Measurements from ENCODE around the gene KMT2A. TPM values are rescaled to one million over a fixed set of nuclear protein-coding genes. Genes with fewer than 3 reads are reported as not detected.

The KMT2A gene
- total RNA-seq, 1 experiment from 2014 or later = 50.4 TPM

DNA sequence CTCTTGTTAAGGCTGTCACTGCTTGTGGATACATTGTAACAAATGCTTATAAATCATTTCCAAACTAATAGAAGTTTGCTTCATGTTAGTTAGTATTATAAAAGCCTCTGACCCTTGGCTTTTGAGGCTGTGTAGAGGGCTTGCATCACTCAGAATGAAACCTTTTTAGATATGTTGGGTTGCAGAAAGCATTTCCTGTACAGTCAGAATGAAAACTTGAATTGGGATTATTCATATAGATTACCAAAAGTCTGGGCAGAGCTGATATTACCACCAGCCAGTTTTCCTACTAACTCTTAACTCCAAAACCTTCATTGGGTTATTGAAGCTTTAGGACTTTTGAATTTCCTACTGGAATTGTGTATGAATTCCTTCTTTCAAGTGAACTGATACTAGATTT lies 12.0 kb downstream of the KMT2A start:
- ATAC-seq = no peak
- intact Hi-C loops (cut with micrococcal nuclease) = no loop called here
- RAD21 ChIA-PET (ENCODE audit: low non-redundant PET in 1 of 2, low total read pairs in 2 of 2, uncharacterized antibody in 2 of 2, unreplicated experiment in 2 of 2) = no interaction called here

More for the DNA sequence above, 12.0 kb downstream of the KMT2A start:
- ChIA-PET POLR2A (interaction anchor here (1.1 kb wide), 1 partner anchor 12 kb away, joined by 3 read pairs; the partner anchor contains the start of gene KMT2A), CTCF (no interaction called here)
- Histone ChIP-seq H3K36me3 (ENCODE audit: control insufficient read depth in 1 of 2, insufficient read depth in 2 of 2, low read length in 2 of 2) (no peaks in the 10 kb centered on the region; a peak in 1 of 4 replicates), H3K27me3 (ENCODE audit: insufficient read depth, low read length) (no peaks in the 10 kb centered on the region), H2AFZ (ENCODE audit: low read depth, low read length, poor library complexity, severe bottlenecking) (no peak overlapping the region), H4K20me1 (ENCODE audit: insufficient read depth) (peaks cover 10% of the 10 kb centered on the region; the same call in 1 of the 2 replicates), H3K9ac (ENCODE audit: low read length) (no peak overlapping the region), H3K79me2 (ENCODE audit: insufficient read depth, low read length) (peaks cover 86% of the 10 kb centered on the region), H3K9me2 (ENCODE audit: insufficient read depth) (no peaks in the 10 kb centered on the region), H3K27ac (ENCODE audit: low read depth, low read length) (no peak overlapping the region), H3K9me3 (ENCODE audit: control insufficient read depth in 1 of 2, insufficient read depth in 1 of 2, low read depth in 1 of 2, low read length in 2 of 2) (no peaks in the 10 kb centered on the region), H3K4me2 (ENCODE audit: low read length) (no peak overlapping the region), H3K4me1 (ENCODE audit: control insufficient read depth in 1 of 2, insufficient read depth in 2 of 2, low read length in 2 of 2) (no peaks in the 10 kb centered on the region), H3K4me3 (replicated peaks in 1 of 2; ENCODE audit: low read depth in 1 of 2, low read length in 2 of 2) (no peak overlapping the region)
- DNase-seq (ENCODE audit: low read depth, low spot score) = no peak
- BruUV-seq (replicated peaks) = no TSS peak
- TF ChIP-seq EZH2 (IDR thresholded peaks at IDR 0.05) (no peak), RAD21 (IDR thresholded peaks at IDR 0.05; ENCODE audit: low read depth) (no peak), ELF1 (IDR thresholded peaks at IDR 0.05; ENCODE audit: borderline replicate concordance, low read depth) (no peak), EGR1 (IDR thresholded peaks at IDR 0.05; ENCODE audit: low read depth) (no peak), TCF7L2 (IDR thresholded peaks at IDR 0.05; ENCODE audit: borderline replicate concordance, extremely low read depth, insufficient read depth, insufficient read length) (no peak), YY1 (IDR thresholded peaks at IDR 0.05; ENCODE audit: extremely low read depth, insufficient replicate concordance, low read depth, low read length) (no peak), EZH2phosphoT487 (IDR thresholded peaks at IDR 0.05; ENCODE audit: borderline replicate concordance) (no peak), CBX3 (IDR thresholded peaks at IDR 0.05; ENCODE audit: low read depth) (no peak), SRF (IDR thresholded peaks at IDR 0.05; ENCODE audit: low read depth) (no peak), FOSL1 (IDR thresholded peaks at IDR 0.05; ENCODE audit: low read depth) (no peak), CEBPB (IDR thresholded peaks at IDR 0.05; ENCODE audit: low read depth) (no peak), SIN3A (IDR thresholded peaks at IDR 0.05; ENCODE audit: low read depth) (no peak), ZFX (IDR thresholded peaks at IDR 0.05) (no peak), ZNF274 (IDR thresholded peaks at IDR 0.05; ENCODE audit: low read depth, low read length) (no peak)
- TF ChIP-seq, protein P1, sequence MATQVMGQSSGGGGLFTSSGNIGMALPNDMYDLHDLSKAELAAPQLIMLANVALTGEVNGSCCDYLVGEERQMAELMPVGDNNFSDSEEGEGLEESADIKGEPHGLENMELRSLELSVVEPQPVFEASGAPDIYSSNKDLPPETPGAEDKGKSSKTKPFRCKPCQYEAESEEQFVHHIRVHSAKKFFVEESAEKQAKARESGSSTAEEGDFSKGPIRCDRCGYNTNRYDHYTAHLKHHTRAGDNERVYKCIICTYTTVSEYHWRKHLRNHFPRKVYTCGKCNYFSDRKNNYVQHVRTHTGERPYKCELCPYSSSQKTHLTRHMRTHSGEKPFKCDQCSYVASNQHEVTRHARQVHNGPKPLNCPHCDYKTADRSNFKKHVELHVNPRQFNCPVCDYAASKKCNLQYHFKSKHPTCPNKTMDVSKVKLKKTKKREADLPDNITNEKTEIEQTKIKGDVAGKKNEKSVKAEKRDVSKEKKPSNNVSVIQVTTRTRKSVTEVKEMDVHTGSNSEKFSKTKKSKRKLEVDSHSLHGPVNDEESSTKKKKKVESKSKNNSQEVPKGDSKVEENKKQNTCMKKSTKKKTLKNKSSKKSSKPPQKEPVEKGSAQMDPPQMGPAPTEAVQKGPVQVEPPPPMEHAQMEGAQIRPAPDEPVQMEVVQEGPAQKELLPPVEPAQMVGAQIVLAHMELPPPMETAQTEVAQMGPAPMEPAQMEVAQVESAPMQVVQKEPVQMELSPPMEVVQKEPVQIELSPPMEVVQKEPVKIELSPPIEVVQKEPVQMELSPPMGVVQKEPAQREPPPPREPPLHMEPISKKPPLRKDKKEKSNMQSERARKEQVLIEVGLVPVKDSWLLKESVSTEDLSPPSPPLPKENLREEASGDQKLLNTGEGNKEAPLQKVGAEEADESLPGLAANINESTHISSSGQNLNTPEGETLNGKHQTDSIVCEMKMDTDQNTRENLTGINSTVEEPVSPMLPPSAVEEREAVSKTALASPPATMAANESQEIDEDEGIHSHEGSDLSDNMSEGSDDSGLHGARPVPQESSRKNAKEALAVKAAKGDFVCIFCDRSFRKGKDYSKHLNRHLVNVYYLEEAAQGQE (IDR thresholded peaks at IDR 0.05; ENCODE audit: low read depth) = no peak
- TF ChIP-seq, protein P2, sequence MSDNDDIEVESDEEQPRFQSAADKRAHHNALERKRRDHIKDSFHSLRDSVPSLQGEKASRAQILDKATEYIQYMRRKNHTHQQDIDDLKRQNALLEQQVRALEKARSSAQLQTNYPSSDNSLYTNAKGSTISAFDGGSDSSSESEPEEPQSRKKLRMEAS (IDR thresholded peaks at IDR 0.05) = no peak
- TF ChIP-seq, protein P3, sequence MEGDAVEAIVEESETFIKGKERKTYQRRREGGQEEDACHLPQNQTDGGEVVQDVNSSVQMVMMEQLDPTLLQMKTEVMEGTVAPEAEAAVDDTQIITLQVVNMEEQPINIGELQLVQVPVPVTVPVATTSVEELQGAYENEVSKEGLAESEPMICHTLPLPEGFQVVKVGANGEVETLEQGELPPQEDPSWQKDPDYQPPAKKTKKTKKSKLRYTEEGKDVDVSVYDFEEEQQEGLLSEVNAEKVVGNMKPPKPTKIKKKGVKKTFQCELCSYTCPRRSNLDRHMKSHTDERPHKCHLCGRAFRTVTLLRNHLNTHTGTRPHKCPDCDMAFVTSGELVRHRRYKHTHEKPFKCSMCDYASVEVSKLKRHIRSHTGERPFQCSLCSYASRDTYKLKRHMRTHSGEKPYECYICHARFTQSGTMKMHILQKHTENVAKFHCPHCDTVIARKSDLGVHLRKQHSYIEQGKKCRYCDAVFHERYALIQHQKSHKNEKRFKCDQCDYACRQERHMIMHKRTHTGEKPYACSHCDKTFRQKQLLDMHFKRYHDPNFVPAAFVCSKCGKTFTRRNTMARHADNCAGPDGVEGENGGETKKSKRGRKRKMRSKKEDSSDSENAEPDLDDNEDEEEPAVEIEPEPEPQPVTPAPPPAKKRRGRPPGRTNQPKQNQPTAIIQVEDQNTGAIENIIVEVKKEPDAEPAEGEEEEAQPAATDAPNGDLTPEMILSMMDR (IDR thresholded peaks at IDR 0.05 in 2 of 3, conservative IDR thresholded peaks at IDR 0.05 in 1 of 3; ENCODE audit: borderline replicate concordance in 1 of 3, insufficient read depth in 1 of 3, low read depth in 2 of 3, low read length in 2 of 3) = no peak
- TF ChIP-seq, protein P4, sequence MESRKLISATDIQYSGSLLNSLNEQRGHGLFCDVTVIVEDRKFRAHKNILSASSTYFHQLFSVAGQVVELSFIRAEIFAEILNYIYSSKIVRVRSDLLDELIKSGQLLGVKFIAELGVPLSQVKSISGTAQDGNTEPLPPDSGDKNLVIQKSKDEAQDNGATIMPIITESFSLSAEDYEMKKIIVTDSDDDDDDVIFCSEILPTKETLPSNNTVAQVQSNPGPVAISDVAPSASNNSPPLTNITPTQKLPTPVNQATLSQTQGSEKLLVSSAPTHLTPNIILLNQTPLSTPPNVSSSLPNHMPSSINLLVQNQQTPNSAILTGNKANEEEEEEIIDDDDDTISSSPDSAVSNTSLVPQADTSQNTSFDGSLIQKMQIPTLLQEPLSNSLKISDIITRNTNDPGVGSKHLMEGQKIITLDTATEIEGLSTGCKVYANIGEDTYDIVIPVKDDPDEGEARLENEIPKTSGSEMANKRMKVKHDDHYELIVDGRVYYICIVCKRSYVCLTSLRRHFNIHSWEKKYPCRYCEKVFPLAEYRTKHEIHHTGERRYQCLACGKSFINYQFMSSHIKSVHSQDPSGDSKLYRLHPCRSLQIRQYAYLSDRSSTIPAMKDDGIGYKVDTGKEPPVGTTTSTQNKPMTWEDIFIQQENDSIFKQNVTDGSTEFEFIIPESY (IDR thresholded peaks at IDR 0.05; ENCODE audit: extremely low read depth, insufficient replicate concordance, low read length) = no peak
